ENCODE measurements around the gene RBM7. TPM values are rescaled to one million over a fixed set of nuclear protein-coding genes. Genes with fewer than 3 reads are reported as not detected.

RBM7 gene
- total RNA-seq, 4 donors from 2014 or later, result 14.7 to 15.5 (median 15.3) TPM

GRCh38 chr11:114426280-114426679 is 25.8 kb downstream of the RBM7 start:
- 87 to 99% methylated on average over 4 of the region's 4 CpGs for WGBS, 2 donors

GRCh38 chr11:114430290-114430689 is 29.8 kb downstream of the RBM7 start:
- Histone ChIP-seq H3K27me3 (no peaks in the 10 kb centered on the region), H3K36me3 (peaks cover 0 to 8% (median 0%) of the 10 kb centered on the region in 3 donors), H3K4me1 (no peaks in the 10 kb centered on the region), H3K4me3 (no peak overlapping the region), H3K9me3 (no peaks in the 10 kb centered on the region), H3K27ac (no peak overlapping the region)
- TF ChIP-seq EP300 (IDR thresholded peaks at IDR 0.05) (no peak), POLR2A (IDR thresholded peaks at IDR 0.05) (no peak)
- TF ChIP-seq, protein P1, sequence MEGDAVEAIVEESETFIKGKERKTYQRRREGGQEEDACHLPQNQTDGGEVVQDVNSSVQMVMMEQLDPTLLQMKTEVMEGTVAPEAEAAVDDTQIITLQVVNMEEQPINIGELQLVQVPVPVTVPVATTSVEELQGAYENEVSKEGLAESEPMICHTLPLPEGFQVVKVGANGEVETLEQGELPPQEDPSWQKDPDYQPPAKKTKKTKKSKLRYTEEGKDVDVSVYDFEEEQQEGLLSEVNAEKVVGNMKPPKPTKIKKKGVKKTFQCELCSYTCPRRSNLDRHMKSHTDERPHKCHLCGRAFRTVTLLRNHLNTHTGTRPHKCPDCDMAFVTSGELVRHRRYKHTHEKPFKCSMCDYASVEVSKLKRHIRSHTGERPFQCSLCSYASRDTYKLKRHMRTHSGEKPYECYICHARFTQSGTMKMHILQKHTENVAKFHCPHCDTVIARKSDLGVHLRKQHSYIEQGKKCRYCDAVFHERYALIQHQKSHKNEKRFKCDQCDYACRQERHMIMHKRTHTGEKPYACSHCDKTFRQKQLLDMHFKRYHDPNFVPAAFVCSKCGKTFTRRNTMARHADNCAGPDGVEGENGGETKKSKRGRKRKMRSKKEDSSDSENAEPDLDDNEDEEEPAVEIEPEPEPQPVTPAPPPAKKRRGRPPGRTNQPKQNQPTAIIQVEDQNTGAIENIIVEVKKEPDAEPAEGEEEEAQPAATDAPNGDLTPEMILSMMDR (IDR thresholded peaks at IDR 0.05), result no peak
- DNase-seq (ENCODE audit: low spot score in 2 of 2), result no peak

More at GRCh38 chr11:114426280-114426679, 25.8 kb downstream of the RBM7 start:
- TF ChIP-seq EP300 (IDR thresholded peaks at IDR 0.05) (no peak), POLR2A (IDR thresholded peaks at IDR 0.05) (no peak)
- TF ChIP-seq, protein P1 (IDR thresholded peaks at IDR 0.05), result no peak
- no peak overlapping the region for H3K27ac ChIP-seq
- DNase-seq (ENCODE audit: low spot score in 2 of 2), result no peak
- peaks cover 0 to 5% (median 0%) of the 10 kb centered on the region in 4 donors for H3K9me3 ChIP-seq
- no peak overlapping the region for H3K4me3 ChIP-seq
- no peaks in the 10 kb centered on the region for H3K27me3 ChIP-seq
- no peaks in the 10 kb centered on the region for H3K4me1 ChIP-seq
- H3K36me3 ChIP-seq, result peaks cover 0 to 11% (median 0%) of the 10 kb centered on the region in 3 donors

DNA sequence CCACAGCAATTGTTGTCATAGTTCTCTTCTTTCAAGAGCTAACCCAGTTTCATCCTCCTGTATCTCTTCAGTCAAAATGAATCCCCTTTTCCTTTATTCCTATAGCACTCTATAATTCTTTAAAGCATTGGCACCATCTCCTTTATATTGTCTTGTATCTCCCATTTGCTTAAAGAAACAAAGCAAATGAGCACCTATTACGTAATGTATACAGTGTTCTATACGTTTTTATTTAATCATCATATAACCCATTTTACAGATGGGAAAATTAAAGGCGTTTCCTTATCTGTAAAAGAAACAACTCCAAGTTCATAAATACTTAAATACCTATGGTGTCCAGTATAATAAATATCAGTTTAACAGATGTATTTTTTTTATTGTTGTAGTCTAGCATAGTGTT is 32.4 kb downstream of the RBM7 start:
- no peak for DNase-seq (ENCODE audit: low spot score in 2 of 2)
- Histone ChIP-seq H3K27me3 (no peaks in the 10 kb centered on the region), H3K27ac (no peak overlapping the region), H3K4me1 (no peaks in the 10 kb centered on the region), H3K4me3 (no peak overlapping the region), H3K9me3 (no peaks in the 10 kb centered on the region), H3K36me3 (no peaks in the 10 kb centered on the region)
- 94% methylated on average over 3 of the region's 3 CpGs for WGBS, 2 donors
- TF ChIP-seq EP300 (IDR thresholded peaks at IDR 0.05) (no peak), POLR2A (IDR thresholded peaks at IDR 0.05) (no peak)
- TF ChIP-seq, protein P1 (IDR thresholded peaks at IDR 0.05), result no peak

DNA sequence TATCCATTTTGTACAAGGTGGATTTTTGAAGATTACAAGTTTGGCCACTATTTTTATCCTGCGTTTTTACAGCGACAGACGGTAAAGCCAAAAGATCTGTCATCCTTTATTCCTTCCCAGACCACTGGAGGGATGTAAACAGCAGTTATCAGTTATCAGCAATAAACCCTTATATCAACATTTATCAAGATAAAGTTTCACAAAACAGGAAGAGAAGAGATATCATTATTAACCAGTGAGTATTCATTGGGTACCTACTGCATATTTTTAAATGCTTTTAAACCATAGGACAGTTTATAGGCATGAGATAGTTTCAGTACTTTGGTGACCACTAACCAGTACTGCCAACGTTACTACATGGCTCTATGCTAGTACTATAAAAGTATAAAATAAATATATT is 32.9 kb downstream of the RBM7 start:
- Histone ChIP-seq H3K4me1 (peaks cover 0 to 1% (median 0%) of the 10 kb centered on the region in 4 donors), H3K9me3 (no peaks in the 10 kb centered on the region), H3K27ac (no peak overlapping the region), H3K36me3 (no peaks in the 10 kb centered on the region), H3K27me3 (no peaks in the 10 kb centered on the region), H3K4me3 (no peak overlapping the region)
- DNase-seq (ENCODE audit: low spot score in 2 of 2), result no peak
- TF ChIP-seq, protein P1 (IDR thresholded peaks at IDR 0.05), result no peak
- TF ChIP-seq POLR2A (IDR thresholded peaks at IDR 0.05), result no peak
- TF ChIP-seq EP300 (IDR thresholded peaks at IDR 0.05), result no peak
- 92 to 94% methylated on average over 4 of the region's 4 CpGs for WGBS, 2 donors

GRCh38 chr11:114438303-114438702 is 37.8 kb downstream of the RBM7 start:
- Histone ChIP-seq H3K36me3 (no peaks in the 10 kb centered on the region), H3K4me3 (no peak overlapping the region)
- WGBS, 2 donors, result 67 to 71% methylated on average over 6 of the region's 6 CpGs

More at GRCh38 chr11:114438303-114438702, 37.8 kb downstream of the RBM7 start:
- no peaks in the 10 kb centered on the region for H3K27me3 ChIP-seq
- no peak overlapping the region for H3K27ac ChIP-seq
- TF ChIP-seq, protein P1 (IDR thresholded peaks at IDR 0.05), result no peak
- TF ChIP-seq POLR2A (IDR thresholded peaks at IDR 0.05), result no peak
- no peak for TF ChIP-seq EP300 (IDR thresholded peaks at IDR 0.05)
- no peaks in the 10 kb centered on the region for H3K9me3 ChIP-seq
- DNase-seq (ENCODE audit: low spot score in 2 of 2), result no peak
- H3K4me1 ChIP-seq, result peaks cover 0 to 37% (median 12%) of the 10 kb centered on the region in 4 donors
